Left lung (tissue), 10 donors: Measurements from ENCODE around the gene SAXO1. TPM values are rescaled to one million over a fixed set of nuclear protein-coding genes. Genes with fewer than 3 reads are reported as not detected.
A peak's percentile ranks its signal among the peaks of the same experiment; 100 is the strongest.
"Not testable (repeated sequence)": the region's sequence is repeated elsewhere in the genome, so short reads cannot be mapped to it uniquely, and the experiment has no call there.

ENCODE experiments used
- ATAC-seq: fragments of 200-7000 bp; cut with Tn5 transposase; one replicate; pipeline ENCODE4 v1.9.1; 2020; ENCODE audit warnings: moderate library complexity
- DNase-seq, 4 donors: peaks; one replicate each; pipeline ENCODE4 v3.0.0-alpha.2; 2013 to 2020
- H3K27ac ChIP-seq, 2 donors: fragments of 200-600 bp; sonication (generic) in 1 of 2; one replicate each; pipeline versions ENCODE4 v1.5.0 to v1.8.0; 2020 to 2021
- H3K27me3 ChIP-seq, 2 donors: fragments of 200-600 bp; sonication (generic) in 1 of 2; one replicate each; pipeline versions ENCODE4 v1.5.0 to v1.8.0; 2020 to 2021
- H3K36me3 ChIP-seq, 2 donors: fragments of 200-600 bp; sonication (generic) in 1 of 2; one replicate each; pipeline versions ENCODE4 v1.5.0 to v1.8.0; 2020 to 2021
- H3K4me1 ChIP-seq, 2 donors: fragments of 200-600 bp; one replicate each; pipeline ENCODE4 v1.8.0; 2021
- H3K4me3 ChIP-seq, 2 donors: fragments of 200-600 bp; sonication (generic) in 1 of 2; one replicate each; pipeline versions ENCODE4 v1.5.0 to v1.8.0; 2020 to 2021; ENCODE audit warnings: mild to moderate bottlenecking in 1 of 2
- H3K9me3 ChIP-seq, 2 donors: fragments of 200-600 bp; sonication (generic) in 1 of 2; one replicate each; pipeline versions ENCODE4 v1.5.0 to v1.8.0; 2020 to 2021
- CTCF ChIP-seq, 2 donors: fragments of 200-600 bp; sonication (generic) in 1 of 2; IDR thresholded peaks; one replicate each; pipeline versions ENCODE4 v1.5.0 to v1.8.0; 2021; ENCODE audit warnings: antibody characterized with exemption in 2 of 2
- intact Hi-C, 2 donors: fragments of 100-400 bp; cut with DNase I; formaldehyde crosslinking; loops; one replicate each; pipeline versions ENCODE4 v1.11.2 to v1.14.2; 2022
- polyA plus RNA-seq, 6 donors: library from polyadenylated mRNA; unstranded; fragments of 120-200 nt; gene quantifications; one replicate each; pipeline ENCODE4 v1.2.1, GENCODE V29; 2013; ENCODE audit not compliant: insufficient read length in 6 of 6
- total RNA-seq, 2 donors: library from RNA; stranded (reverse); fragmentation: NEBNext Ultra II Directional; extraction: Animal tissue kit (Norgen Biotek cat#: 25700); gene quantifications; one replicate each; pipeline ENCODE4 v1.2.1, GENCODE V29; 2021
- donor health status: DM: no; HTN: yes; CAD: no.
- donor health status: DM: no; HTN: no; CAD: no.

Gene SAXO1
- total and polyA plus RNA-seq, 8 donors, result 0.14 to 0.30 (median 0.18) TPM; not detected in 2

GRCh38 chr9:19028835-19029451, 4.1 kb downstream of the SAXO1 start:
- Histone ChIP-seq H3K4me1 (no peaks in the 10 kb centered on the region), H3K36me3 (no peaks in the 10 kb centered on the region), H3K4me3 (no peak overlapping the region), H3K27me3 (peaks cover 0 to 16% of the 10 kb centered on the region in 2 donors), H3K27ac (no peak overlapping the region), H3K9me3 (no peaks in the 10 kb centered on the region)
- peak; percentile 64 to 77 for TF ChIP-seq CTCF (IDR thresholded peaks at IDR 0.05)
- ATAC-seq (peak; percentile 91), DNase-seq (peak in 2 of 4 donors; percentile 62 to 83)
- intact Hi-C loops, result loop anchor here in 1 of 2 donors (5.0 kb wide), 1 partner anchor 772 kb away; no protein-coding TSS in a partner anchor

DNA sequence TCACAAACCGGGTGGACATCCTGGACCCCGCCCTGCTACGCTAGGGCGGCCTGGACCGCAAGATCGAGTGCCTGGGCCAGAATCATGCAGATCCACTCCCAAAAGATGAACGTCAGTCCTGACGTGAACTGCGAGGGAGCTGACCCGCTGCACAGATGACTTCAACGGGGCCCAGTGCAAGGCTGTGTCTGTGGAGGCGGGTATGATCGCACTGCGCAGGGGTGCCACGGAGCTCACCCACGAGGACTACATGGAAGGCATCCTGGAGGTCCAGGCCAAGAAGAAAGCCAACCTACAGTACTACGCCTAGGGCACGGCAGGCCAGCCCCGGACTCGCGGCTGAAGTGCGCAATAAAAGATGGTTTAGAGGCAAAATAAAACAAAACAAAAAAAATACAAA, 5.2 kb downstream of the SAXO1 start:
- TF ChIP-seq CTCF (IDR thresholded peaks at IDR 0.05), result no peak
- H3K27ac ChIP-seq, result no peak overlapping the region
- DNase-seq (no peak), ATAC-seq (no peak)
- no peaks in the 10 kb centered on the region for H3K36me3 ChIP-seq
- H3K4me1 ChIP-seq, result no peaks in the 10 kb centered on the region
- H3K9me3 ChIP-seq, result no peaks in the 10 kb centered on the region
- peaks cover 0 to 11% of the 10 kb centered on the region in 2 donors for H3K27me3 ChIP-seq
- no peak overlapping the region for H3K4me3 ChIP-seq
- intact Hi-C loops, result loop anchor here in 1 of 2 donors (5.0 kb wide), 1 partner anchor 771 kb away; no protein-coding TSS in a partner anchor

DNA sequence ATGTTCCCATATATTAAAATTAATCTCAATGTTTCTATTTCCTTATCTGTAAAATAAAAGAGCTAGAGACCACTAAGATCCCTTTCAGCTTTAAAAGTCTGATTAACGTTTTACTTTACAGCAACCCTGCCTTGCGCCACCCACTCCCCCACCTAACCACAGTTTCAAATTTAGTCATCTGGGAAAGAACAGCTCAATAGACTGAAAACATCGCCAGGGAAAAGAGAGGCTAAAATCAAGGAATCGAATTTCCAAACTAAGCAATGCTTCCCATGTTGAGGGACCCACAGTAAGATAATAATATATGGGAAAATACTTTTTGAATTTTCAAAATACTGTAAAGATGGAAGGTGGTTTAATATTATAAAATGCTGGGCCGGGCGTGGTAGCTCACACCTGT, 6.6 kb downstream of the SAXO1 start:
- no peak for ATAC-seq
- Histone ChIP-seq H3K9me3 (no peaks in the 10 kb centered on the region), H3K36me3 (no peaks in the 10 kb centered on the region), H3K27me3 (peaks cover 0 to 7% of the 10 kb centered on the region in 2 donors), H3K4me1 (no peaks in the 10 kb centered on the region), H3K27ac (no peak overlapping the region), H3K4me3 (no peak overlapping the region)
- no peak for TF ChIP-seq CTCF (IDR thresholded peaks at IDR 0.05)
- DNase-seq, result no peak
- intact Hi-C loops, result loop anchor here in 1 of 2 donors (5.0 kb wide), 1 partner anchor 769 kb away; no protein-coding TSS in a partner anchor

- Histone ChIP-seq H3K36me3 (no peaks in the 10 kb centered on the region), H3K4me3 (no peak overlapping the region), H3K9me3 (no peaks in the 10 kb centered on the region), H3K4me1 (no peaks in the 10 kb centered on the region), H3K27me3 (no peaks in the 10 kb centered on the region), H3K27ac (no peak overlapping the region)
- ATAC-seq (peak; percentile 77), DNase-seq (no peak)
- TF ChIP-seq CTCF (IDR thresholded peaks at IDR 0.05), result no peak
- intact Hi-C loops, result no loop called here
These were observed 9.9 kb downstream of the SAXO1 start for GRCh38 chr9:19023078-19023477.

GRCh38 chr9:19022206-19022605, 10.8 kb downstream of the SAXO1 start:
- ATAC-seq, result no peak
- intact Hi-C loops, result no loop called here

GRCh38 chr9:19021649-19022048, 11.4 kb downstream of the SAXO1 start:
- H3K27ac ChIP-seq, H3K9me3 ChIP-seq, DNase-seq, ATAC-seq, H3K4me1 ChIP-seq, H3K27me3 ChIP-seq, H3K36me3 ChIP-seq, intact Hi-C loops, H3K4me3 ChIP-seq: not testable (repeated sequence)

More at GRCh38 chr9:19022206-19022605, 10.8 kb downstream of the SAXO1 start:
- DNase-seq, result no peak
- no peaks in the 10 kb centered on the region for H3K36me3 ChIP-seq
- no peak overlapping the region for H3K27ac ChIP-seq
- no peaks in the 10 kb centered on the region for H3K4me1 ChIP-seq
- no peak for TF ChIP-seq CTCF (IDR thresholded peaks at IDR 0.05)
- H3K4me3 ChIP-seq, result no peak overlapping the region
- no peaks in the 10 kb centered on the region for H3K9me3 ChIP-seq
- no peaks in the 10 kb centered on the region for H3K27me3 ChIP-seq
